22Rv1 (cell line): Measurements from ENCODE around the gene SPRN.

Experiments
- ZFX ChIP-seq: fragments of 450-650 bp; IDR thresholded peaks from 2 replicates; pipeline ENCODE4 v1.6.1; 2017; ENCODE audit warnings: antibody characterized with exemption, borderline replicate concordance
- TF ChIP-seq, protein P1 (sequence below): fragments of 450-650 bp; IDR thresholded peaks from 2 replicates; pipeline ENCODE4 v1.5.1; 2017; ENCODE audit warnings: mild to moderate bottlenecking

DNA sequence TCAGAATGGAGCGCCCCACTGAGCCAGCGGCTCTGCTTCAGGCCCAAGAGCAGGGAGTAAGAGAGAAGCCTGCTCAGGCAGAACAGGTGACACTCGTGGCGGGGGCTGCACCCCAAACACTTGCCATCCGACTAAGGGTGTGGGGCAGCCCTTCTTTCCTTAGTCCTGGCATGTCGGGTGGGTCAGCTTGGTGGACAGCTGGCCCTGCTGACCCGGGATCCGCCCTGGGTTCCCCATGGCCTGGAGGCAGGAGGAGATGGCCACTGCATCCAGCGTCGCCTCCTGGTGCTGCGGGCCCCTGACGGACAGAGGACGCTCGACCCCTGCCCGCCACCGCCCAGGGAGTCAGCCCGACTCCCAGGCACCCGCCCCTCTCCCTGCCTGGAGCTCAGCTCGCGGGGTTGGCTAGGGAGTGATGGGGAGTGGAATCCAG lies 46.6 kb downstream of the SPRN start:
- TF ChIP-seq, protein P1, sequence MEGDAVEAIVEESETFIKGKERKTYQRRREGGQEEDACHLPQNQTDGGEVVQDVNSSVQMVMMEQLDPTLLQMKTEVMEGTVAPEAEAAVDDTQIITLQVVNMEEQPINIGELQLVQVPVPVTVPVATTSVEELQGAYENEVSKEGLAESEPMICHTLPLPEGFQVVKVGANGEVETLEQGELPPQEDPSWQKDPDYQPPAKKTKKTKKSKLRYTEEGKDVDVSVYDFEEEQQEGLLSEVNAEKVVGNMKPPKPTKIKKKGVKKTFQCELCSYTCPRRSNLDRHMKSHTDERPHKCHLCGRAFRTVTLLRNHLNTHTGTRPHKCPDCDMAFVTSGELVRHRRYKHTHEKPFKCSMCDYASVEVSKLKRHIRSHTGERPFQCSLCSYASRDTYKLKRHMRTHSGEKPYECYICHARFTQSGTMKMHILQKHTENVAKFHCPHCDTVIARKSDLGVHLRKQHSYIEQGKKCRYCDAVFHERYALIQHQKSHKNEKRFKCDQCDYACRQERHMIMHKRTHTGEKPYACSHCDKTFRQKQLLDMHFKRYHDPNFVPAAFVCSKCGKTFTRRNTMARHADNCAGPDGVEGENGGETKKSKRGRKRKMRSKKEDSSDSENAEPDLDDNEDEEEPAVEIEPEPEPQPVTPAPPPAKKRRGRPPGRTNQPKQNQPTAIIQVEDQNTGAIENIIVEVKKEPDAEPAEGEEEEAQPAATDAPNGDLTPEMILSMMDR: no peak
- TF ChIP-seq ZFX: no peak
